SU-DHL-6 (cell line): ENCODE measurements around the gene RPS6KB2.

Experiments
- H2AFZ ChIP-seq: fragments of 200-600 bp; sonication (generic); 2 replicates; pipeline ENCODE4 v1.6.1; 2014; ENCODE audit warnings: low read depth, mild to moderate bottlenecking, moderate library complexity, mixed read lengths, antibody characterized with exemption, low read length; ENCODE audit not compliant: severe bottlenecking
- H3F3A ChIP-seq: fragments of 200-600 bp; shearing (Covaris generic); 2 replicates; pipeline ENCODE4 v1.6.0; 2016; ENCODE audit warnings: antibody characterized with exemption, mild to moderate bottlenecking; ENCODE audit not compliant: insufficient read depth
- H3K27ac ChIP-seq: fragments of 200-600 bp; sonication (generic); 2 replicates; pipeline ENCODE4 v1.5.1; 2016; ENCODE audit warnings: low read depth, mild to moderate bottlenecking, low read length, moderate library complexity, mixed read lengths
- H3K27me3 ChIP-seq: fragments of 200-600 bp; sonication (generic), shearing (Covaris generic); 2 replicates; pipeline ENCODE4 v1.6.0; 2014; ENCODE audit warnings: mild to moderate bottlenecking, low read length
- H3K36me3 ChIP-seq: fragments of 200-600 bp; sonication (generic); 2 replicates; pipeline ENCODE4 v1.6.1; 2014; ENCODE audit warnings: mild to moderate bottlenecking, low read length, mixed read lengths
- H3K4me2 ChIP-seq: fragments of 300-600, 200-600 bp; shearing (Covaris generic), sonication (generic); 2 replicates; pipeline ENCODE4 v1.6.0; 2014; ENCODE audit warnings: low read length, low read depth, mild to moderate bottlenecking; ENCODE audit not compliant: poor library complexity, severe bottlenecking
- H3K4me3 ChIP-seq: fragments of 200-600 bp; sonication (generic); 2 replicates; pipeline ENCODE4 v1.5.1; 2014; ENCODE audit warnings: antibody characterized with exemption, low read length, mild to moderate bottlenecking, mixed read lengths; ENCODE audit not compliant: insufficient read depth, poor library complexity, severe bottlenecking
- H3K79me2 ChIP-seq: fragments of 200-600 bp; sonication (generic); 2 replicates; pipeline ENCODE4 v1.6.1; 2014; ENCODE audit warnings: mild to moderate bottlenecking, low read length, moderate library complexity; ENCODE audit not compliant: insufficient read depth
- H3K9ac ChIP-seq: fragments of 200-600 bp; sonication (generic); 2 replicates; pipeline ENCODE4 v1.7.0; 2014; ENCODE audit warnings: mild to moderate bottlenecking, low read length
- H3K9me2 ChIP-seq: fragments of 200-600 bp; sonication (generic); replicated peaks from 2 replicates; pipeline ENCODE4 v1.6.1; 2014; ENCODE audit warnings: low read length; ENCODE audit not compliant: insufficient read depth
- H3K9me3 ChIP-seq: fragments of 200-600 bp; sonication (generic); 2 replicates; pipeline ENCODE4 v1.6.1; 2014; ENCODE audit warnings: low read length, mixed read lengths; ENCODE audit not compliant: insufficient read depth
- H4K20me1 ChIP-seq: fragments of 200-600 bp; sonication (generic); 2 replicates; pipeline ENCODE4 v1.6.1; 2014; ENCODE audit warnings: low read depth, mild to moderate bottlenecking, antibody characterized with exemption, low read length, moderate library complexity, mixed read lengths
- CTCF ChIP-seq: fragments of 200-600 bp; sonication (generic); IDR thresholded peaks from one replicate; pipeline ENCODE4 v1.5.1; 2017; ENCODE audit warnings: antibody characterized with exemption, mild to moderate bottlenecking, low read length, moderate library complexity; ENCODE audit not compliant: insufficient read depth, poor library complexity, severe bottlenecking
- EZH2phosphoT487 ChIP-seq: fragments of 200-600 bp; sonication (generic), shearing (Covaris generic); conservative IDR thresholded peaks from 2 replicates; pipeline ENCODE4 v1.6.1; 2018; ENCODE audit warnings: mild to moderate bottlenecking, antibody characterized with exemption, low read length, moderate library complexity, mixed read lengths

RPS6KB2 gene

GRCh38 chr11:67439321-67440228, 11.3 kb downstream of the RPS6KB2 start:
- Histone ChIP-seq H3K27ac (peak overlapping the region; percentile 100), H4K20me1 (no peaks in the 10 kb centered on the region), H3K9ac (peak overlapping the region; percentile 100), H3K36me3 (no peaks in the 10 kb centered on the region), H3K4me2 (peak overlapping the region; percentile 99), H3K9me3 (no peaks in the 10 kb centered on the region), H3F3A (peaks cover 87% of the 10 kb centered on the region), H3K27me3 (no peaks in the 10 kb centered on the region), H2AFZ (no peak overlapping the region), H3K79me2 (peaks cover 24% of the 10 kb centered on the region; the same call in 1 of the 2 replicates), H3K9me2 (no peaks in the 10 kb centered on the region), H3K4me3 (peak overlapping the region; percentile 96)
- peak; percentile 22 for TF ChIP-seq CTCF
- TF ChIP-seq EZH2phosphoT487, result no peak

GRCh38 chr11:67440229-67441097, 12.2 kb downstream of the RPS6KB2 start:
- Histone ChIP-seq H3K36me3 (no peaks in the 10 kb centered on the region), H3K4me2 (peak overlapping the region; percentile 99), H3K27ac (peak overlapping the region; percentile 100), H3K79me2 (peaks cover 24% of the 10 kb centered on the region; the same call in 1 of the 2 replicates), H2AFZ (no peak overlapping the region), H3K9me3 (no peaks in the 10 kb centered on the region), H4K20me1 (no peaks in the 10 kb centered on the region), H3K9me2 (no peaks in the 10 kb centered on the region), H3F3A (peaks cover 87% of the 10 kb centered on the region), H3K4me3 (peak overlapping the region; percentile 96), H3K27me3 (no peaks in the 10 kb centered on the region), H3K9ac (peak overlapping the region; percentile 100)
- TF ChIP-seq CTCF (no peak), EZH2phosphoT487 (no peak)

- Histone ChIP-seq H3K9me2 (no peaks in the 10 kb centered on the region), H3K27me3 (no peaks in the 10 kb centered on the region), H3K79me2 (peaks cover 24% of the 10 kb centered on the region; the same call in 1 of the 2 replicates), H4K20me1 (no peaks in the 10 kb centered on the region), H3K27ac (peak overlapping the region; percentile 100), H3K9me3 (no peaks in the 10 kb centered on the region), H3K4me2 (peak overlapping the region; percentile 99), H2AFZ (no peak overlapping the region), H3K4me3 (no peak overlapping the region), H3F3A (peaks cover 86% of the 10 kb centered on the region), H3K9ac (peak overlapping the region; percentile 100), H3K36me3 (no peaks in the 10 kb centered on the region)
- no peak for TF ChIP-seq EZH2phosphoT487
- no peak for TF ChIP-seq CTCF
These were observed 12.8 kb downstream of the RPS6KB2 start for GRCh38 chr11:67441098-67441563.
